IPS DF 19.7 (cell line): ENCODE results near the gene AK4.
"Not testable (repeated sequence)": the region's sequence is repeated elsewhere in the genome, so short reads cannot be mapped to it uniquely, and the experiment has no call there.

Experiments used
- DNase-seq: peaks from one replicate; pipeline ENCODE4 v3.0.0-alpha.2; 2013; ENCODE audit warnings: low read depth, low spot score

Gene AK4

DNA sequence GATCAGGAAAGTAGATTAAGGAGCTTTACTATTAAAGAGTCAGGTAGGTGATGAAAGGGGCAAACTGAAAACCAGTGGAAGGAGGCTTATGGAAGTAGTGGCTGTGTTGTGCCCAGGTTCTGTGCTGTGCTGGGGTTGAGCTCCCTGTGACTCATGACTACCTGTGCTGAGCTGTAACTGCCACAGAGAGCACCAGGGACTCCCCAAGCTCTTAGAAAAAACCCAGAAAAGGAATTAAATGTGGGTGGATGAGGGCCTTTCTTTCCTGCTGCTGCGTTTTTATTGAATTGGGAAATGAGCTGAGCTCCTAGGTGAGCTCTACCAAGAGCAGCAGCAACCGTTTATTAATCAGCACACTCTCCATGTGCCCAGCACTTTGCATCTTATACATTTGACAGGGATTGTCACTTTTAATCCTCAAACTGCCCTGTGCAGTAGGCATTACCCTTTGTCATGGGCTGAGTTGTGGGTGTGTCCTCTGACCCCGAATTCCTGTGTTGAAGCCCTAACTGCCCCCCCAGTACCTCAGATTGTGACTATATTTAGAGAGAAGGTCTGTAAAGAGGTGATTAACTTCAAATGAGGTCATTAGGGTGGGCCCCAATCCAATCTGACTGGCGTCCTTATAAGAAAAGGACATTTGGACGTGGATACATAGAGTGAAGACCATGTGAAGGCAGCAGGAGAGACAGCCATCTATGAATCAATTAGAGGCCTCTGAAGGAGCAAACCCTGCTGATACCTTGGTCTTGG lies 65.4 kb downstream of the AK4 start:
- DNase-seq = no peak

DNA sequence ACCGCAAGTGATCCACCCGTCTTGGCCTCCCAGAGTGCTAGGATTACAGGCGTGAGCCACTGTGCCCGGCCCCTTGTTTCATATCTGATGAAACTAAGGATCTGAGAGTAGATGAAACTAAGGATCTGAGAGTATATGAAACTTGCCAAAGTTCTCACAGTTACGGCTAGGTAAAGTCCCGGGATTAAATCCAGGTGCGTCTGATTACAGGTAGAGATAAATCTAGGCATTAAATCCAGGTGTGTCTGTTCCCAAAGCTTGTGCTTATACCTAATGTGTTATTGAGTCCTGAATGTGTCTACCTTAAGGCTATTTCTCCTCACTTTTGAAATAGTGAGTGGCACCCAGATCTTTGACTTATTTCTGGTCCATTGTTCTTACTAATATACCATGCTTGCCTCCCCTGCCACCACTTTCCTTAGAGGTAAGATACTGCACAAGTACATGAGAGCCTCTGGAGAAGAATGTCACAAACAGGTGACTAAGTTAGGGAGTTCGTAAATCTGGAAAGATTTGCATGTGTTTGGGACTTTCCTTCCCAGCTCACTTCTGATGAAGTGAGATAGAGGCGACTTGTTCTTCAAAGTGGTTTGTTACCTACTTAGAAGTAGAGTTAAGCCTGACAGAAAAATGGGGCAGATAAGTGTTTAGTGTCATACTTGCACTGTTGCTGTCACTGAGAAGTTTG lies 66.5 kb downstream of the AK4 start:
- no peak for DNase-seq

DNA sequence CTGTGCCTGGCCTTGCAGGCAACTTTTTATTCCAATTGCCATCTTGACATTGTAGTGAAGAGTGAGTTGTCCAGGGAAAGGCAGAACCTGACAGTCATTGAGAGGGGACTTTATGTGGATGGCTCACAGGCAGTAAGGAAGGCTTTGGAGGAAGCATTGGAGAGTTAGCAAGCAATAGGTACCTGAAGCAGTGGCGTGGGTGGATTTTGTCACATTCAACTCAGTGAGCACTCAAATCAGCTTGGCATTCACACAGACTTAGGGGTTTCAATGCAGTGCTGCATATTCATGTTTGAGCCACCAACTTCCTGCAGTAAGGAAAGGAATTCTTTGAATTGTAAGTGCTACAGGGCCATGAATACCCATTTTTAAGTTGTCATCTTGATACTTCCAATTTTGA lies 69.0 kb downstream of the AK4 start:
- DNase-seq = no peak

DNA sequence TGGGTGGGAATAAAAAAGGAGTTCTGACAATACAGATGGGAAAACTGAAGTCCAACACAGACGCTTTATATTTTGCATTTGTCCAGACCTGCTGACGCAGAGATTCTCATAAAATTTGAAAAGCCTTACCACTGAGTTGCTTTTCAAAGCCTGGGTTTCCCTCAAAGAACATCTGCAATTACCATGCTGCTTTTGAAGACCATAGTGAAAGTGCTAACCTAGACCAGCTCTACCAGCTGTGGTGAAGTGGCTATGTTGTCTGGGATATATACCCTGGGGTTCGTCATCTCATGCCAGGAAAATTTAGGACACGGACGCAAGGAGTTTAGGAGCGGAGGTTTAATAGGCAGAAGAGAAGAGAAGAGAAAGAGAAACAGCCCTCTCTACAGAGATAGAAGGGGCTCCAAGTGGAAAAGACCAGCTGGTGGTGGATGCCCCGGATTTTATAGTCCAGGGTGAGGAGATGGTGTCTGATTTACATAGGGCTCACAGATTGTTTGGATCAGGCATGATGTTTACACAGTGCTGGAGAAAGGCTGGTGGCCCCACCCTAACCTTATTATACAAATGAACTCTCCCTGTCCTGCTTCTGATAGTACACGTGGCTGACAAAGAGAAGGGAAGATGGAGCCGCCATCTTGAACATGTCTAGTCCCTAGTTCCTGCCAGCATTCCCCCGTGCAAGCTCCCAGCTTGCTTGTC lies 73.8 kb downstream of the AK4 start:
- DNase-seq = no peak

DNA sequence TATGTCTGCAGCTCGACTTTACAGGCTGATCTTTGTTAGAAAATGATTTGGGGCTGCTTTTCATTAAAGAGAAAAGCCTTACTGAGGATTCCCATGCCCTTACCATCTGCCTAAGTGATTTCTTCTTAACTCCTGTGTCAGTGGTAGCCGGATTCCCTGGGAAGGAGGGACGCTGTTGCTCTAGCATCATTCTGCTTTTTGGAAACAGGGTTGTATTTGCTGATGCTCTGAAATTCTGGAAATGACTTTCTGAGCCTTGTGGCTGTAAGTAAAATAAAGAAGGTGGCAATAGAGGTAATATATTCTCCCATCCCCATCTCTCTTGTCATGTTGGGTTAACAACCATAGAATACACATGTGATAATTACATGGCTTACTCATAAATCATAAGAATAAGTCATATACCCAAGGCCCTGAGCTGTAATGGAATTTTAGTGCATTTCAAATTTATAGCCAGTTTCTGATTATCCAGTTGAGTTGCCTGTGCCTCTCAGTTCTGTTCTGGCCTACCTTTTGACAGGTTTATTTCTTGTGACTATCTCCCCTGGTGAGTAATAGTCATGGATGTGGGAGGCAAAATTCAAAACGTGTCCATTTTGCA lies 74.4 kb downstream of the AK4 start:
- DNase-seq = no peak

DNA sequence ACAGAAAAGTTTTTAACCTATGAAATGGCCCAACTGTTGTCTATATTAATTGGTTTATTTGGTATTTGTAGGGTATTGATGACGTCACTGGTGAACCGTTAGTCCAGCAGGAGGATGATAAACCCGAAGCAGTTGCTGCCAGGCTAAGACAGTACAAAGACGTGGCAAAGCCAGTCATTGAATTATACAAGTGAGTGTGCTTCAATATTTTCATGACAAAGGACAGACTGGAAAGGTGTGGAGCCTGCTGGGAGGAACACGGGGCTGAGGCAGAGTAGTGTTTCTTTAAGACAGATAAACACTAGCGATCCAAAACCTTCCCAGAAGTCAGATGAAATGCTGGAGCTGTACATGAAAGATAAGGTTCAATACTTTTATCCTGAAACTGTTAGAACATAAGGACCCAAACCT lies 76.7 kb downstream of the AK4 start:
- no peak for DNase-seq

DNA sequence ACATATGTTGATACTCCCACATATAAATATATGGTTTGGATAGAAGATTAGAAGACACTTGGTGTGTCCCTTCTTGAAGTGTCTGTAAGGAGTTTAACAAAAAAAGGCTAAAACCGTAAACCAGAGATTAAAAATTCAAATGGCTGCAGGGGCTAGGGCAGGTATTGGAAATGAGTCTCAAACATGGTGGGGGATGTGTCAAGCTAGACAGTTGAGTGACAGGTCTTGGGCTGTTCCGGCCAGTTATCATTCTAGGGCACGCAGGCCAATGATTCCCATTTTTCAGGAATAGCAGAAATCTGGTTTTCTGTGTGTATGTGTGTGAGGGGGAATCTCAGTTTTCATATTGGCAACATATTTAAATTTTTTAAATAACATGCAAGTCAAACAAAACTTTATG lies 77.2 kb downstream of the AK4 start:
- DNase-seq = no peak

DNA sequence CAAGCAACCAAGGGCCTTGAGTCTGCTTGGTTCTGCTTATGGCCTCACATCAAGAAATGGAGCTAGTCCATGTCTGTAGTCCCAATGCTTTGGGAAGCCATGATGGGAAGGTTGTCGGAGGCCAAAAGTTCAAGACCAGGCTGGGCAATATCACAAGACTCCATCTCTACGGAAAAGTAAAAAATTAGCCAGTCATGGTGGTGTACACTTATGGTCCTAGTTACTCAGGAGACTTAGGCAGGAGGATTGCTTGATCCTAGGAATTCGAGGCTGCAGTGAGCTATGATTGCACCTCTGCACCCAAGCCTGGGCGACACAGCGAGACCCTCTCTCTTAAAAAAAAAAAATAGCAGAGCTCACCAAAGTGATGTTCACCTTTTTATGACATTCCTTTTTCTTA lies 81.2 kb downstream of the AK4 start:
- no peak for DNase-seq

DNA sequence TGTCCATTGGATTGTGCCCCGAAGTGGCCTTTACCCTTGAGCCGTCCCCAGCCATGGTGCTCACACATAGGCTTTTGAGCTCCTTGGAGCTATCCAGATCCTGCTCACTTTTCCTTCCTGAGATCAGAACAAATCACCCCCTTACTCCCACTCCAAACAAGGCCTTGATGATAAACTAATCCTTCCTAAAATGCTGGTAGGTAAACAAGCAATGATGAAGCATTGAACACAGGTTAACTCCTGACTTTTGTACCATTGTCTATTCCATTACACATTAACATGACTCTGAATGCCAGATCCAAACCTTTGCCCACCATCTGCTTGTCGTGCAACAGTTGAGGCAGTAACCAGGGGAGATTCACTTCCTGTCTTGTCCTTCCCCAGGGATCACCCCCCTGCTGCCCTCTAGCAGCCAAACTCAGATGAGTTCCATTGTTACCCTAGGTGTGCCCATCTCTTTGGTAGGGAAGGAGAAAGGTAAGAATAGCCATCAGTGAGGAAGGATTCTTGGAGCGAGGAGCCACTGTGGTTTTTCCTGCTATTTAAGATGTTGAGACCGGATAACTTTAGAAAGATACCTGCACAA lies 81.8 kb downstream of the AK4 start:
- DNase-seq = no peak

DNA sequence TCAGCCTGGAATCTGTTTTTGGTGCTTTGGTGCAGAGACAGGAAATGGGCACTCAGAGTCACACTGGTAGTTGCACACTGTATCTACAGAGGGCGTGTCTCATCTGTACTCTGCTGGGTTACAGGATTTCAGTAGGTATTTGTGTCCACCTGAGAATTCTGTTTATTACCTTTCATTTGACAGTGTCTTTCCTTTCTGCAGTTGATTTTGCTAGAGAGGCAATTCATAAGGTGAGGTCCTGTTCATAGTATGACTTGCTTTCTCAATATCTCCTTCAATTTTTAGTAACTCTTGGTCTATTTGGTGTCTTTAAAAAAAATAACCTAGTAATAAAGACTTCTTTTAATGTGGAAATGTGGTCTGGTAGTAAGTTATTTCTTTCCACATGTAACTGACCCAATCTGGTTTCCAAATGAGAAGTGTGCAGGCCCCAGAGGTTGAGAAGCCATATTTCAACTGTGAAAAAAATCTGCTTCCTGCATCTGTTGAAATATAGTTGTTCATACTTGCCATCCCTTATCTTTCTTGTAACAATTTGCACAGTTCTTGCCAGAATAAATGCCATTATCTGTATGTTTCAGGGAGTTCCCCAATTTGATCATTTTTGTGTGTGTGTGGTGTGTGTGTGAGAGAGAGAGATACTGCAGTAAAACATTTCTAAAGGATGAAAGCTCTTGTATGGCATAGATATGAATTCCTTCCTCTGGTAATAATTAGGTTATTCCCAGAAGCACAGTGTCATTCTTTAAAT lies 82.9 kb downstream of the AK4 start:
- DNase-seq = no peak

DNA sequence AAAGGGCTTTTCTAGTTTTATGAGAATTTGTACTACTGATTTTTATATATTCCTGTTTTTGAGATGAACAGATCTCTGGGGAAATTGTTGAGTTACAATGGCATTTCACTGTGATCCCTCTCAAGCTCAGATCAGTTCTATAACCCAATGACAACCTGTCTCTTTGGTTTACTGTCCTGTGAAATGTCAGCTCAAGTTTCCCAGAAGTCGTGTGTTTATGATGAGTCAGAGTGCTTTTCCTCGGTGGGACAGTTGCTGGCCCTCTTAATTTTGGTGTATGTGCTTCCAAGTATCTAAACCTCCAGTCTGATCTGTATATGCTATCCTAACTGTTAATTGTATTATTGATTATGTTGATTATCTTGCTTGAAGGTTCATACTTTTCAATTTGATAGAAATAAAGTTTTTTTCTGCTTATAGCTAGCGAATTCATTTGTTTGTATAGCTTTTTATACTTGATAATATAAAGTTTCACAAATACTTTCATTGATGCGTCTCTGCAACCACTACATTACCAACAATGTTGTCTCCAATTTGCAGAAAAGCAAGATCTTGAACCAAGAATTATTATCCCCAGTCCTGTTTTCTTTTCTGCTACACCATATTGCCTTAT lies 83.8 kb downstream of the AK4 start:
- DNase-seq = no peak

DNA sequence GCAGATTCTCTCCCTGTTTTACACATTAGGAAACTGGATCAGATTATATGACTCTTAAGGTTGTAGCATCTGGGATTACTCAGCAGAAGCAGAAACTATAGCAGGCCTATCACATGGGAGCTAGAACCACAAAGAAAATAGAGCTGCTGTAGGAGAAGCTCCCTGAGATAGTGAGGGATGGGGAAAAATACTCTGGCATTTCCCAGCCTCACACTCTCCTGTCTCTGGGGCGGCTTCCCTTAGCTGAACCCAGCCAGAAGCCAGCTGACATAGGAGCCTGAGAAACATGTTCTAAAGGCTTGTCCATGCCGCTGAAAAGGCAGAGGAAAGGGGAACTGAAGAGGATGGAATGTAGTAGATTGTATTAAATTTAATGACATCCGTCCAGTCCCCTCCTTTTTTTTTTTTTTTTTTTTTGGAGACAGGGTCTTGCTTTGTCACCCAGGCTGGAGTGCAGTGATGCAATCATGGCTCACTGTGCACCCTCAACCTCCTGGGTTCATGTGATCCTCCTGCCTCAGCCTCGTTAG lies 84.5 kb downstream of the AK4 start:
- DNase-seq = no peak

DNA sequence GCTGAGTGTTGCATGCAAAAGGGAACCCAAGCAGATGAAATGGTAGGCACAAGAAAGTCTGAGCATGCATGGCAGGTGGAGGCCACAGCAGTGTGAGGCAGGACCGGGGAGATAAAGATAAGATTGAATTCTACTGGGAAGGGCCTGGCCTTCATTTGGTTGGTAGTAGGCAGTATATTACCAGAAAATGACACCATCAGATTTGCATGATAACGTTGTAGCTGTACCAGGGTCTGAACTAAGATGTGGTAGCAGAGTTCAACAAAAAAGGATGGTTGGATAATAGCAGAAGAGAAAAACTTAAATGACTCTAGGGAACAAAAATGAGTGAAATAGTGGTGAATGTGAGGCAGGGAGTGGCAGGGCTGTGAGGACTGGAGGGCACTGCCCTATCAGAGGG lies 85.8 kb downstream of the AK4 start:
- no peak for DNase-seq

DNA sequence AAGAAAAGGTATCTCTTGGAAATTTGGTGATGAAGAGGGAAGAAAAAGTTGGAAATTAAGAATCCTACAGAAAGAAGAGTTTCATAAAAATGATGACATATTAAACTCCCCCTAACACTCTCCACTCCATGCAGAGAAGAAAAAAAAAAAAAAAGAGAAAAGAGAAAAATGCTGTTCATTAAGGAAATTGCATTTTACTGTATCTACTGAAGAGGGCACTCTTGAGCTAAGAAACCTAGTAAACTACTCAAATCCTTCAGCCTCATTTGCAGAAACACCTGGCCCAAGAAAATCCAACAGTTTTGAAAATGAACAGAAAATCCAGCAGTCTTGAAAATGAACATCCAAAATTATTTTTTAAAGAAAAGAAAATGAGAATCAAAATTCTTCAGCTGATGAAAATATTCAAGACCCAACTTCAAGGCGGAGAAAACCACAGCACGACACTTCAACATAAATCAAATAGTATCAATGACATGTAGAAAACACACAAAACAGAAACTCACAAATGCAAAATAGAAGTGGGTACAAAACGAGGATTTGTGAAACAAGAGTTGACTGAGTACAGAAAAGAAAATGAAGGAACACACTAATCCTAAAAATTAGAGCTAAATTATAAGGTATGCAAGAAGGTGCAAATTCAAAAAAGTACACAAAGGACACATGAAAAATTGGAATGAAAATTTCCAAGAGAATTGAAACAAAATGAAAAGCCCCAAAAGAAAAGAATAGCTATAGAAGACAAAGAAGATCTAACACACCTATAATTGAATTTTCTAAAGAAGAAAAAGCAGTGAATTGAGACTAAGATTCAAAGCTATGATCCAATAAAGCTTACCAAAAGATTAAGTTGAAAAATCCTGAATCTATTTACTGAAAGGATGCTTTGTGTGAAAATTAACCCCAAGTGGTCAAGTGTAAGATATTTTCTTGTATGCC lies 88.1 kb downstream of the AK4 start:
- DNase-seq = no peak

DNA sequence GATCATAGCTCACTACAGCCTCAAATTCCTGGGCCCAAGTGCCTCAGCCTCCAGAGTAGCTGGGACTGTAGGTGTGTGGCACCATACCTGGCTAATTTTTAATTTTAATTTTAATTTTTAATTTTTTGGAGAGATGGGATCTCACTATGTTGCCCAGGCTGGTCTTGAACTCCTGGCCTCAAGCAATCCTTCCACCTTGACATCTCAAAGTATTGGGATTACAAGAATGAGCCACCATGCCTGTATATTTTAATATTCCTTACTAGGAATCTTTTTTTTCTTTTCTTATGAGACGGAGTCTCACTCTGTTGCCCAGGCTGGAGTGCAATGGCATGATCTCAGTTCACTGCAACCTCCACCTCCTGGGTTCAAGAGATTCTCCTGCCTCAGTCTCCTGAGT lies 89.1 kb downstream of the AK4 start:
- not testable (repeated sequence) for DNase-seq

DNA sequence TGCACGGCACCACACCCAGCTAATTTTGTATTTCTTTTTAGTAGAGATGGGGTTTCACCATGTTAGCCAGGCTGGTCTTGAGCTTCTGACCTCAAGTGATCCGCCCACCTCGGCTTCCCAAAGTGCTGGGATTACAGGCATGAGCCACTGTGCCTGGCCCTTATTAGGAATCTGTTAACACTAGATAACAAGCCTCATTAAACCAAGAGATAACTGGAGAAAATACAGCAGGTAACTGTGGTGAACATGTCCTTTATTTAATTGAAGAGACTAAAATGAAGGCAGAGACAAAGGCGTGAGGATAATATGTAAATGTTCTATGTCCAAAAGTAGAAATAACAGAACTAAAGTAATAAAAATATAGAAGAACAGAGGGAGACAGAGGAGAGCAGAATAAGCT lies 89.5 kb downstream of the AK4 start:
- no peak for DNase-seq

DNA sequence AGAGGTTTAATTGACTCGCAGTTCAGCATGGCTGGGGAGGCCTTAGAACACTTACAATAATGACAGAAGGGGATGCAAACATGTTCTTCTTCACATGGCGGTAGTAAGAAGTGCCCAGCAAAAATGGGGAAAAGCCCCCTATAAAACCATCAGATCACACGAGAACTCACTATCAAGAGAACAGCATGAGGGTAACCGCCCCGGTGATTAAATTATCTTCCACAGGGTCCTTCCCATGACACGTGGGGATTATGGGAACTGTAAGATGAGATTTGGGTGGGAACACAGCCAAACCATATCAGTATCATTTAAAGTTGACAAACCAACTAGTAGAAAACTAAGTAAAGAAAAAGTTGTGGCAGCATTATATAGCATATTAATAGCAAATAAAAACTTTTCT lies 90.0 kb downstream of the AK4 start:
- DNase-seq = no peak

DNA sequence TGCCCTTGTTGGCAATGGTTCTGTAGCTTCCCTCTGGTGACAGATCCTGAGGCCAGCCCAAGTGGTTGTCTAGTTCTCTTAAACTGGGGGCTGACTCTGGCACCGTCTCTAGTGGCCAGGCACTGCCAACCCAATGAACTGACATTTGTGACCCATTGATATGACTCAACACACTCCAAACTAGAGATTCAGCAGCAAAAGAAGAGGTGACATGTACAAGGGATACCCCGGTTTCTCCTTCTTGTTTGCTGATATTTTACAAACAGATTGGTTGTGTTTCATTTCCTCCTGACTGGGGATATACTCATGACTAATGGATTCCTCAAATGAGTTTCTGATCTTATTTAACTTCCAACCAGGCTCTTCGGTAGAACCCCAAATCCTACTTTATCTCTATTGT lies 95.5 kb downstream of the AK4 start:
- no peak for DNase-seq

DNA sequence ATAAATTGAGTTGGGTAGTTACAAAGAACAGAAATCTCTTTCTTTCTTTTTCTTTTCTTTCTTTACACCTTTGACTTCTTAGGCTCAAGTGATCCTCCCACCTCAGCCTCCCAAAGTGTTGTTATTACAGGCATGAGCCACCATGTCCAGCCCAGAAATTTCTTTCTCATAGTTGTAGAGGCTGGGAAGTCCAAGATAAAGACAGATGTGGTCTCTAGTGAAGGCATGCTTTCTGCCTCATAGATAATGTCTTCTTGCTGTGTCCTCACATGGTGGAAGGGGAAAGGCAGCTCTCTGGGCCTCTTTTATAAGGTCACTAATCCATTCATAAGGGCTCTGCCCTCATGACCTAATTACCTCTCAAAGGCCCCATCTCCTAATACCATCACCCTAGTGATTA lies 97.3 kb downstream of the AK4 start:
- no peak for DNase-seq
